ENCODE measurements around the gene TOMM40. TPM values are rescaled to one million over a fixed set of nuclear protein-coding genes. Genes with fewer than 3 reads are reported as not detected.

TOMM40 gene
- total and polyA plus RNA-seq, 4 donors, result 17.6 to 76.8 (median 62.2) TPM

GRCh38 chr19:44883922-44884321 lies 7.1 kb upstream of the TOMM40 start:
- no peak overlapping the region for H3K27ac ChIP-seq (ENCODE audit: low read depth in 1 of 2, low read length in 1 of 2)
- H3K4me1 ChIP-seq (ENCODE audit: control insufficient read depth in 5 of 5, insufficient read depth in 5 of 5, low read length in 5 of 5), result peaks cover 0 to 9% (median 0%) of the 10 kb centered on the region in 5 donors
- H3K4me3 ChIP-seq, result no peak overlapping the region
- H3K36me3 ChIP-seq (ENCODE audit: control insufficient read depth in 4 of 4, insufficient read depth in 4 of 4, low read length in 4 of 4), result peaks cover 3 to 9% (median 7%) of the 10 kb centered on the region in 4 donors
- ATAC-seq (ENCODE audit: insufficient read depth, low FRiP score) (no peak), DNase-seq (no peak)
- no peak overlapping the region for H3K9ac ChIP-seq (ENCODE audit: insufficient read depth in 1 of 2, low read length in 2 of 2)
- WGBS, 2 donors, result 94 to 98% methylated on average over 5 of the region's 5 CpGs
- H3K9me3 ChIP-seq (ENCODE audit: control insufficient read depth in 4 of 4, insufficient read depth in 3 of 4, low read length in 3 of 4), result no peaks in the 10 kb centered on the region
- TF ChIP-seq, protein P1, sequence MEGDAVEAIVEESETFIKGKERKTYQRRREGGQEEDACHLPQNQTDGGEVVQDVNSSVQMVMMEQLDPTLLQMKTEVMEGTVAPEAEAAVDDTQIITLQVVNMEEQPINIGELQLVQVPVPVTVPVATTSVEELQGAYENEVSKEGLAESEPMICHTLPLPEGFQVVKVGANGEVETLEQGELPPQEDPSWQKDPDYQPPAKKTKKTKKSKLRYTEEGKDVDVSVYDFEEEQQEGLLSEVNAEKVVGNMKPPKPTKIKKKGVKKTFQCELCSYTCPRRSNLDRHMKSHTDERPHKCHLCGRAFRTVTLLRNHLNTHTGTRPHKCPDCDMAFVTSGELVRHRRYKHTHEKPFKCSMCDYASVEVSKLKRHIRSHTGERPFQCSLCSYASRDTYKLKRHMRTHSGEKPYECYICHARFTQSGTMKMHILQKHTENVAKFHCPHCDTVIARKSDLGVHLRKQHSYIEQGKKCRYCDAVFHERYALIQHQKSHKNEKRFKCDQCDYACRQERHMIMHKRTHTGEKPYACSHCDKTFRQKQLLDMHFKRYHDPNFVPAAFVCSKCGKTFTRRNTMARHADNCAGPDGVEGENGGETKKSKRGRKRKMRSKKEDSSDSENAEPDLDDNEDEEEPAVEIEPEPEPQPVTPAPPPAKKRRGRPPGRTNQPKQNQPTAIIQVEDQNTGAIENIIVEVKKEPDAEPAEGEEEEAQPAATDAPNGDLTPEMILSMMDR (IDR thresholded peaks at IDR 0.05; ENCODE audit: control extremely low read depth, extremely low read depth), result no peak
- no peaks in the 10 kb centered on the region for H3K27me3 ChIP-seq (ENCODE audit: control insufficient read depth in 3 of 3, insufficient read depth in 3 of 3, low read length in 2 of 3)

DNA sequence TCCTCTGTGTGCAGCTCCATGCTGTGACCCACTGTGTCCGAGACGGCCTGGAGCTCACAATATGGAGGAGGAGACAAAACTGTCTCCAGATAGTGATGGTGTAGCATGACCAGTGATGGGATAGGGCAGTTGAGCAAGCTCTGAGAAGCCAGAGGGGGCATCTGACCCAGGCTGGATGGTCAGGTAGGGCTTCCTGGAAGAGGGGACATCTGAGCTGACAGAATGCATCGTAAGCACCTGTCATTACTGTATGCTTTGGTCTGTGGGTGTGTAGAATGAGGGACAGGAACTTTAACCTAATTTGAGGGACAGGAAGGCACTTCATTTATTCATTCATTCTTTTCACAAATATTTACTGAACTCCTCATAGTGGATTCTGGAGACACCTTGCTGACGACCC lies 6.5 kb upstream of the TOMM40 start:
- ATAC-seq (ENCODE audit: insufficient read depth, low FRiP score) (no peak), DNase-seq (no peak)
- Histone ChIP-seq H3K9ac (ENCODE audit: insufficient read depth in 1 of 2, low read length in 2 of 2) (no peak overlapping the region), H3K36me3 (ENCODE audit: control insufficient read depth in 4 of 4, insufficient read depth in 4 of 4, low read length in 4 of 4) (peaks cover 3 to 9% (median 6%) of the 10 kb centered on the region in 4 donors), H3K27me3 (ENCODE audit: control insufficient read depth in 3 of 3, insufficient read depth in 3 of 3, low read length in 2 of 3) (no peaks in the 10 kb centered on the region), H3K4me1 (ENCODE audit: control insufficient read depth in 5 of 5, insufficient read depth in 5 of 5, low read length in 5 of 5) (peaks cover 0 to 3% (median 0%) of the 10 kb centered on the region in 5 donors), H3K4me3 (no peak overlapping the region), H3K27ac (ENCODE audit: low read depth in 1 of 2, low read length in 1 of 2) (no peak overlapping the region), H3K9me3 (ENCODE audit: control insufficient read depth in 4 of 4, insufficient read depth in 3 of 4, low read length in 3 of 4) (no peaks in the 10 kb centered on the region)
- WGBS, 2 donors, result 90 to 94% methylated on average over 4 of the region's 4 CpGs
- TF ChIP-seq, protein P1 (IDR thresholded peaks at IDR 0.05; ENCODE audit: control extremely low read depth, extremely low read depth), result no peak

DNA sequence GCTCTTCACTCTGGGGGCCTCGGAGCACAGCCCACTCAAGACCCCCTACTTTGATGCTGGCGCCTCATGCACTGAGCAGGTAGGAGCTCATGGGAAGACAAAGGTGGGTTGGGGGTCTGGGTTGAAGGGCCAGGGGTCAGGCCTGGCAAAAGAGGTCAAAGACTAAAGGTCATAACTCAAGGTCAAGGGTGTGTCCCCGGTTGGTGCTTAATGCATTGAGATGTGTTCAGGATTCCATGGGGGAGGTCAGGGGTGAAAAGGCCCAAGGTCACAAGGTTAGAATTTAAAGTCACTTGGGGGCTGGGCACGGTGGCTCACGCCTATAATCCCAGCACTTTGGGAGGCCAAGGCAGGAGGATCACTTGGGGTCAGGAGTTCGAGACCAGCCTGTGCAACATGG lies 4.9 kb upstream of the TOMM40 start:
- H3K36me3 ChIP-seq (ENCODE audit: control insufficient read depth in 4 of 4, insufficient read depth in 4 of 4, low read length in 4 of 4), result peaks cover 3 to 7% (median 6%) of the 10 kb centered on the region in 4 donors
- WGBS, 2 donors, result 91 to 97% methylated on average over 6 of the region's 6 CpGs
- no peak overlapping the region for H3K27ac ChIP-seq (ENCODE audit: low read depth in 1 of 2, low read length in 1 of 2)

More for the DNA sequence above, 4.9 kb upstream of the TOMM40 start:
- Histone ChIP-seq H3K27me3 (ENCODE audit: control insufficient read depth in 3 of 3, insufficient read depth in 3 of 3, low read length in 2 of 3) (no peaks in the 10 kb centered on the region), H3K9ac (ENCODE audit: insufficient read depth in 1 of 2, low read length in 2 of 2) (no peak overlapping the region), H3K4me3 (no peak overlapping the region), H3K9me3 (ENCODE audit: control insufficient read depth in 4 of 4, insufficient read depth in 3 of 4, low read length in 3 of 4) (no peaks in the 10 kb centered on the region), H3K4me1 (ENCODE audit: control insufficient read depth in 5 of 5, insufficient read depth in 5 of 5, low read length in 5 of 5) (peaks cover 0 to 8% (median 2%) of the 10 kb centered on the region in 5 donors)
- TF ChIP-seq, protein P1 (IDR thresholded peaks at IDR 0.05; ENCODE audit: control extremely low read depth, extremely low read depth), result no peak
- ATAC-seq (ENCODE audit: insufficient read depth, low FRiP score), result no peak
- DNase-seq, result no peak

All from lung (tissue), 12 donors.